ENCODE measurements around the gene STARD8.
"Not testable (repeated sequence)": the region's sequence is repeated elsewhere in the genome, so short reads cannot be mapped to it uniquely, and the experiment has no call there.

Gene STARD8, protein sequence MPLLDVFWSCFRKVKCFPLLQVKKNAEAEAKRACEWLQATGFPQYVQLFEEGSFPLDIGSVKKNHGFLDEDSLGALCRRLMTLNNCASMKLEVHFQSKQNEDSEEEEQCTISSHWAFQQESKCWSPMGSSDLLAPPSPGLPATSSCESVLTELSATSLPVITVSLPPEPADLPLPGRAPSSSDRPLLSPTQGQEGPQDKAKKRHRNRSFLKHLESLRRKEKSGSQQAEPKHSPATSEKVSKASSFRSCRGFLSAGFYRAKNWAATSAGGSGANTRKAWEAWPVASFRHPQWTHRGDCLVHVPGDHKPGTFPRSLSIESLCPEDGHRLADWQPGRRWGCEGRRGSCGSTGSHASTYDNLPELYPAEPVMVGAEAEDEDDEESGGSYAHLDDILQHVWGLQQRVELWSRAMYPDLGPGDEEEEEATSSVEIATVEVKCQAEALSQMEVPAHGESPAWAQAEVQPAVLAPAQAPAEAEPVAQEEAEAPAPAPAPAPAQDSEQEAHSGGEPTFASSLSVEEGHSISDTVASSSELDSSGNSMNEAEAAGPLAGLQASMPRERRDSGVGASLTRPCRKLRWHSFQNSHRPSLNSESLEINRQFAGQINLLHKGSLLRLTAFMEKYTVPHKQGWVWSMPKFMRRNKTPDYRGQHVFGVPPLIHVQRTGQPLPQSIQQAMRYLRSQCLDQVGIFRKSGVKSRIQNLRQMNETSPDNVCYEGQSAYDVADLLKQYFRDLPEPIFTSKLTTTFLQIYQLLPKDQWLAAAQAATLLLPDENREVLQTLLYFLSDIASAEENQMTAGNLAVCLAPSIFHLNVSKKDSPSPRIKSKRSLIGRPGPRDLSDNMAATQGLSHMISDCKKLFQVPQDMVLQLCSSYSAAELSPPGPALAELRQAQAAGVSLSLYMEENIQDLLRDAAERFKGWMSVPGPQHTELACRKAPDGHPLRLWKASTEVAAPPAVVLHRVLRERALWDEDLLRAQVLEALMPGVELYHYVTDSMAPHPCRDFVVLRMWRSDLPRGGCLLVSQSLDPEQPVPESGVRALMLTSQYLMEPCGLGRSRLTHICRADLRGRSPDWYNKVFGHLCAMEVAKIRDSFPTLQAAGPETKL

DNA sequence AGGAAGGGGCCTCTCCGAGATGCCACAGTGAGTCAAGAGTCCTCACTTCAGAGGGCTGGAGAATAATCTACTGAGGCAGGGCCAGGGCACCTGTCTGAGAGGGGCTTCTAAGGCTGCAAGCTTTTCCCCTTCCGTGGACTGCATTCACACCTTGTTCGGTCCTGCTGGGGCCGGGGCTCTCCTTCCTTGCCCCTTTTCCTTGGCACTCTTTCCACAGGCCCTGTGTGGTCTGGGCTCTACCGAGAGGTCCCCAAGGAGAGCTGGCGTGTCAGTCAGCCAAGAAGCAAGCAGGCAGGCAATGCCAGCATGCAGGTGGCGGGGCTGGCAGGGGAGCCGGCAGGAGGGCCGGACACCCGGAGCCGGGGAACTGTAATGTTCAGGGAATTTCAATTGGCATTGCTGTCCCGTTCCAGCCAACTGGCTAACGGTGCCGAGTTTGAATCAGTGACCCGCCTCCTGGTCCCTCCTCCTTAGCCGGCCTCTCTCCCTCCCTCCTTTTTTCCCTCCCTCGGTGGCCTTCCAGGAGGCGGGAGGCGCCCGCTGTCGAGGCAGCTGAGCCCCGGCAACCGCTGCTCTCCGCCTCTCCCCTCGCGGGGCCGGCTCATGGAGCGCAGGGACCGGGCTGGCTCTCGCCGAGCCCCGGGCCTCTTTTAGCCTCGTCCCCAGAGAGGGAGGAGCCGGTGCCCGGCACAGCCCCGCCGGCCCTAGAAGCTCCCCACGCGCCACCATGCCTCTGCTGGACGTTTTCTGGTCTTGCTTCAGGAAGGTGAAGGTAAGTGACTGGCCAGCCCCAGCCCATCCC is at the start of gene STARD8:
Gene STARD8, plus strand, starts transcription at position 511 of the 802 bp plus-strand sequence. Its CDS starts 217 bp downstream, at position 728.
- ATAC-seq, result no peak

DNA sequence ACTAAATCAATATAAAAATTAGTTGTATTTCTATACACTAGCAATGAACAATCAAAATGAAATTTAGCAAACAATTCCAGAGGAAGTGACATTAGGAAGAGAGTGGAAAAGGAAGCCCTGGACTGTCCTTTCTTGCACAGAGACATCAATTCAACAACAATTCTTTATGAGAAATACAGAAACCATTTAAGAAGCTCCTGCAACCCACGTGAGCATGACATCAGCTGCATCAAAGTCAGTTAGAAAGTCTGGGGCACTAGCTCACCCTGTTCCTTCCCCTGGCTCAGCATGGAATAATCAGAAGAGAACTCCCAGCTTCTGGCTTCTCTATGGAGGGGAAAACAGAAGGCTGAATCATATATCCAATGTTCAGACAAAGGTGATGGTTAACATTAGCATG is 48.6 kb upstream of the STARD8 start:
- ATAC-seq, result no peak

DNA sequence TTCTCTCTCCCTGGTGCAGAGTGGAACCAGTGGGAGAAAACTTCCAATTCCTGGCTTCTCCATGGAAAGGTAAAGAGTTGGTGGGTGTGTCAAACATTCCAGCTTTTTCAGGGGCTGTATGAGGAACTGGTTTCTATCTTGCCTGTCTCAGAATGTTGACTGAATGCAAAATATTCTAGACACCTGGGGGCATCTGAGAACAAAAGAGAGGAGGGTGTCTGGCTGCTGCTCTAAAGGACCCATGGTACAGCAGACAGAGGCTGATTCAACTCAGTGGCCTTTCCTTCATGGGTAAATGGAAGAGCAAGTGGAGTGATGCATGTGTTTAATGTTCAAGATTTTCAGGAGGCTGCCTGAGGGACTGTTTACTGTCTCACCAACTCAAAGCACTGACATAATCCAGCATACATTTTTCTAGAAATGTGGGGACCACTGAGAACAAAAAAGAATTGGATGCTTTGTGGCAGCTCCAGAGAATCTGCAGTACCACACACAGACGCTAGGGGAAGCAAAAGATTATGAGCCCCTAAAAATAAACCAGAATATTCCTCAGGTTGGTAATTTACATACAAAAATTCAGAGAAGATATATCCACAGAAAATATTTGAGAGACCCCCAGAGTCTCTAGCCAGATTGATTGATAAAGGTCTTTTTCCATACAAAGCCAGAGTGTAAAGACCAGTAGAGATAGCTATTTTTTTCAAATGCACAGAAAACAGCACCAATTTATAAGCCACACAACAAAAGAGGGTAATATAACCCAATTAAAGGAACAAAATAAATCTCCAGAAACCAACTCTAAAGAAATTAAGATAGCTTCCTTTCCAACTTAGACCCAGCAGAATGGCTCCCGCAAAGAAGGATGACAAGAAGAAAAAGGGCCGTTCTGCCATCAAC is 48.0 kb upstream of the STARD8 start:
- ATAC-seq, result no peak

GRCh38 chrX:68604216-68604615 is 43.2 kb upstream of the STARD8 start:
- ATAC-seq, result not testable (repeated sequence)

DNA sequence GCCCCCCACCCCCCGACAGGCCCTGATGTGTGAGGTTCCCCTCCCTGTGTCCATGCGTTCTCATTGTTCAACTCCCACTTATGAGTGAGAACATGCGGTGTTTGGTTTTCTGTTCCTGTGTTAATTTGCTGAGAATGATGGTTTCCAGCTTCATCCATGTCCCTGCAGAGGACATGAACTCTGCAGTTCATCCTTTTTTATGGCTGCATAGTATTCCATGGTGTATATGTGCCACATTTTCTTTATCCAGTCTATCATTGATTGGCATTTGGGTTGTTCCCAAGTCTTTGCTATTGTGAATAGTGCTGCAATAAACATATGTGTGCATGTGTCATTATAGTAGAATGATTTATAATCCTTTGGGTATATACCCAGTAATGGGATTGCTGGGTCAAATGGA is 32.7 kb upstream of the STARD8 start:
- ATAC-seq, result not testable (repeated sequence)

- no peak for ATAC-seq
These were observed 19.5 kb upstream of the STARD8 start for GRCh38 chrX:68627986-68628385.

GRCh38 chrX:68629936-68630335 is 17.5 kb upstream of the STARD8 start:
- not testable (repeated sequence) for ATAC-seq

- no peak for ATAC-seq
These were observed 16.1 kb upstream of the STARD8 start for GRCh38 chrX:68631336-68631735.

DNA sequence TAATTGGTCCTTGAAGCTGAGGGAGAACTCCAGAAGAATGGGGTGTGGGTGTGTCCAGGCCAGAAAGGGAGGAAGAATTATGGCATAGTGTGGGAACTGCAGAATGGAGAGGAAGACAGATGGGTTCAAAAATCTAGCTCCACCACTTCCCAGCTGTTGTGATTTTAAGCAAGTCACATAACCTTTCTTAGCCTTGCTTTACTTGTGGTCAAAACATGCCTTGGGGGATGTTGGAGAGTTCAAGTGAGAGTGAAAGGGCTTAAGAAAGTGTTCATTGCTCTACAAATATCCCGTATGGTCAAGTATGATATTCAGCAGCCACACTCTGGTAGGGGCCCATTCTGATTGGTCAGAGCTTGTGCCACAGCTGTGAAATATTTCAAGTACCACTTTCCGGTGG is 15.0 kb upstream of the STARD8 start:
- no peak for ATAC-seq

- ATAC-seq, result no peak
These were observed 13.5 kb upstream of the STARD8 start for GRCh38 chrX:68633981-68634380.

- ATAC-seq, result no peak
These were observed 12.7 kb upstream of the STARD8 start for GRCh38 chrX:68634649-68635227.

DNA sequence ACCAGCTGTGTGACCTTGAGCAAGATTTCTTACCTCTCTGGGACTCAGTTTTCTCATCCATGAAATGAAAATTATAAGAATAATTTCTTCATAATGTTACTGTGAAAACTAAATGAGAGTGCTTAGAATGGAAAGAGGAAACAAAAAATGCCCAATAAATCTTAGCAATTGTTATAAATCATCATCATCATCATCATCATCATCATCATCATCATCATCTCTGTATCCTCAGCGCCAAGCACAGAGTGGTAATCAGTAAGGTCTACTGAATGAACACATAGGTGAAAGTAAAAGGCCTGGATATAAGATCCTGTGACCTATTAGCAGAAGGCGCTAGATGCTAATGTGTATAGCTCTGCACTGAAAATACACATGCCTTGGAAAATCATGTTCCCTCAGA is 6.8 kb upstream of the STARD8 start:
- no peak for ATAC-seq

- no peak for ATAC-seq
These were observed 2.6 kb upstream of the STARD8 start for GRCh38 chrX:68644861-68645260.

- no peak for ATAC-seq
These were observed 1.0 kb upstream of the STARD8 start for GRCh38 chrX:68646421-68646820.

- ATAC-seq, result no peak
These were observed 1.5 kb downstream of the STARD8 start for GRCh38 chrX:68648960-68649359.

- ATAC-seq, result no peak
These were observed 3.0 kb downstream of the STARD8 start for GRCh38 chrX:68650491-68650890.

GRCh38 chrX:68651110-68651509 is 3.6 kb downstream of the STARD8 start:
- no peak for ATAC-seq

GRCh38 chrX:68652326-68653170 is 5.1 kb downstream of the STARD8 start:
- ATAC-seq, result no peak

- no peak for ATAC-seq
These were observed 7.2 kb downstream of the STARD8 start for GRCh38 chrX:68654693-68655092.

DNA sequence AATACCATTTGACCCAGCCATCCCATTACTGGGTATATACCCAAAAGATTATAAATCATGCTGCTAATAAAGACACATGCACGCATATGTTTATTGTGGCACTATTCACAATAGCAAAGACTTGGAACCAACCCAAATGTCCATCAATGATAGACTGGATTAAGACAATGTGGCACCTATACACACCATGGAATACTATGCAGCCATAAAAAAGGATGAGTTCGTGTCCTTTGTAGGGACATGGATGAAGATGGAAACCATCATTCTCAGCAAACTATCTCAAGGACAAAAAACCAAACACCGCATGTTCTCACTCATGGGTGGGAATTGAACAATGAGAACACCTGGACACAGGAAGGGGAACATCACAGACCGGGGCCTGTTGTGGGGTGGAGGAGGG is 9.0 kb downstream of the STARD8 start:
- ATAC-seq, result not testable (repeated sequence)

Measured in activated CD4-positive, CD25-positive, alpha-beta regulatory T cell treated with anti-CD3 and anti-CD28 coated beads, Interleukin-2, amount 50 U/mL, for 24 hours (primary cell).